HEK293T (cell line): ENCODE data around the gene PAPSS1.

Experiments
- ARNT ChIP-seq: fragments of 450-650 bp; IDR thresholded peaks from 2 replicates; pipeline ENCODE4 v1.6.1; 2017; ENCODE audit warnings: mild to moderate bottlenecking
- BHLHE40 ChIP-seq: fragments of 450-650 bp; IDR thresholded peaks from 2 replicates; pipeline ENCODE4 v1.6.1; 2016; ENCODE audit warnings: mild to moderate bottlenecking, moderate library complexity, borderline replicate concordance
- CTBP1 ChIP-seq: fragments of 450-650 bp; IDR thresholded peaks from 2 replicates; pipeline ENCODE4 v1.6.1; 2016; ENCODE audit warnings: borderline replicate concordance
- ELF4 ChIP-seq: fragments of 450-650 bp; IDR thresholded peaks from 2 replicates; pipeline ENCODE4 v1.6.1; 2017; ENCODE audit warnings: antibody characterized with exemption
- FOXA1 ChIP-seq: fragments of 450-650 bp; IDR thresholded peaks from 2 replicates; pipeline ENCODE4 v1.6.1; 2016; ENCODE audit warnings: mild to moderate bottlenecking
- FOXK2 ChIP-seq: fragments of 450-650 bp; IDR thresholded peaks from 2 replicates; pipeline ENCODE4 v1.6.1; 2016; ENCODE audit warnings: mild to moderate bottlenecking
- FOXM1 ChIP-seq: fragments of 450-650 bp; IDR thresholded peaks from 2 replicates; pipeline ENCODE4 v1.6.1; 2017; ENCODE audit warnings: mild to moderate bottlenecking, borderline replicate concordance
- L3MBTL2 ChIP-seq: fragments of 450-650 bp; conservative IDR thresholded peaks from 2 replicates; pipeline ENCODE4 v1.6.1; 2016; ENCODE audit warnings: mild to moderate bottlenecking
- SP1 ChIP-seq: fragments of 450-650 bp; IDR thresholded peaks from 2 replicates; pipeline ENCODE4 v1.6.1; 2017
- SUZ12 ChIP-seq: fragments of 450-650 bp; IDR thresholded peaks from 2 replicates; pipeline ENCODE4 v1.6.1; 2016; ENCODE audit warnings: mild to moderate bottlenecking
- TARDBP ChIP-seq: fragments of 450-650 bp; IDR thresholded peaks from 2 replicates; pipeline ENCODE4 v1.6.1; 2016
- ZNF384 ChIP-seq: fragments of 450-650 bp; IDR thresholded peaks from 2 replicates; pipeline ENCODE4 v1.6.1; 2016
- TF ChIP-seq, protein P1 (sequence below): fragments of 450-650 bp; IDR thresholded peaks from 2 replicates; pipeline ENCODE4 v1.6.1; 2016

GRCh38 chr4:107572281-107572680 lies 147.8 kb downstream of the PAPSS1 start:
- TF ChIP-seq FOXM1 (no peak), SP1 (no peak), TARDBP (no peak), BHLHE40 (no peak), ZNF384 (no peak), SUZ12 (no peak), ARNT (no peak), FOXK2 (no peak), ELF4 (no peak), FOXA1 (no peak), L3MBTL2 (no peak), CTBP1 (no peak)
- TF ChIP-seq, protein P1, sequence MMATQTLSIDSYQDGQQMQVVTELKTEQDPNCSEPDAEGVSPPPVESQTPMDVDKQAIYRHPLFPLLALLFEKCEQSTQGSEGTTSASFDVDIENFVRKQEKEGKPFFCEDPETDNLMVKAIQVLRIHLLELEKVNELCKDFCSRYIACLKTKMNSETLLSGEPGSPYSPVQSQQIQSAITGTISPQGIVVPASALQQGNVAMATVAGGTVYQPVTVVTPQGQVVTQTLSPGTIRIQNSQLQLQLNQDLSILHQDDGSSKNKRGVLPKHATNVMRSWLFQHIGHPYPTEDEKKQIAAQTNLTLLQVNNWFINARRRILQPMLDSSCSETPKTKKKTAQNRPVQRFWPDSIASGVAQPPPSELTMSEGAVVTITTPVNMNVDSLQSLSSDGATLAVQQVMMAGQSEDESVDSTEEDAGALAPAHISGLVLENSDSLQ = no peak
